Adipose tissue (tissue), 3 donors: ENCODE data around the gene USP48. TPM values are rescaled to one million over a fixed set of nuclear protein-coding genes. Genes with fewer than 3 reads are reported as not detected.

Experiments used
- H3K27ac ChIP-seq: one replicate; pipeline ENCODE4 v1.5.1; 2013; ENCODE audit warnings: low read depth, low read length
- WGBS, 3 donors: extraction: QIAGEN DNeasy Blood & Tissue Kit; methylation state at CpG; one replicate each; pipeline ENCODE4 v1.1.7; 2013; 5-methylcytosine and 5-hydroxymethylcytosine counted together
- polyA plus RNA-seq, 3 donors: library from polyadenylated mRNA; stranded (reverse); fragments of 200-250 nt; gene quantifications; one replicate each; pipeline ENCODE4 v1.2.3, GENCODE V29; 2013
- donor health status: healthy with polysubstance abuse.
- donor health status: Bipolar disorder and iron deficiency.
- donor health status: healthy.

USP48 gene
- polyA plus RNA-seq, 3 donors = 13.0 to 20.5 (median 14.8) TPM

GRCh38 chr1:21759182-21759581 lies 23.8 kb downstream of the USP48 start:
- WGBS, 3 donors = 51 to 65% (median 53%) methylated on average over 2 of the region's 2 CpGs
- no peak overlapping the region for H3K27ac ChIP-seq

- 95 to 98% (median 95%) methylated on average over 8 of the region's 8 CpGs for WGBS, 3 donors
- H3K27ac ChIP-seq = no peak overlapping the region
These were observed 24.3 kb downstream of the USP48 start for GRCh38 chr1:21758614-21759013.

- no peak overlapping the region for H3K27ac ChIP-seq
- 80 to 87% (median 84%) methylated on average over 12 of the region's 12 CpGs for WGBS, 3 donors
These were observed 26.4 kb downstream of the USP48 start for GRCh38 chr1:21756393-21757089.

- H3K27ac ChIP-seq = no peak overlapping the region
- 94 to 97% (median 97%) methylated on average over 2 of the region's 2 CpGs for WGBS, 3 donors
These were observed 27.9 kb downstream of the USP48 start for GRCh38 chr1:21755067-21755466.

GRCh38 chr1:21754583-21754982 lies 28.4 kb downstream of the USP48 start:
- H3K27ac ChIP-seq = no peak overlapping the region
- 82 to 94% (median 93%) methylated on average over 3 of the region's 3 CpGs for WGBS, 3 donors

GRCh38 chr1:21752186-21752585 lies 30.8 kb downstream of the USP48 start:
- H3K27ac ChIP-seq = no peak overlapping the region
- WGBS, 3 donors = 93 to 95% (median 93%) methylated on average over 2 of the region's 2 CpGs

- H3K27ac ChIP-seq = no peak overlapping the region
- 79 to 92% (median 89%) methylated on average over 2 of the region's 2 CpGs for WGBS, 3 donors
These were observed 31.7 kb downstream of the USP48 start for GRCh38 chr1:21751281-21751680.

- WGBS, 3 donors = 50 to 69% (median 50%) methylated on average over 2 of the region's 2 CpGs
- no peak overlapping the region for H3K27ac ChIP-seq
These were observed 32.1 kb downstream of the USP48 start for GRCh38 chr1:21750841-21751240.

- H3K27ac ChIP-seq = no peak overlapping the region
- 80 to 90% (median 81%) methylated on average over 9 of the region's 9 CpGs for WGBS, 3 donors
These were observed 33.0 kb downstream of the USP48 start for GRCh38 chr1:21749859-21750468.

GRCh38 chr1:21749109-21749508 lies 33.8 kb downstream of the USP48 start:
- no peak overlapping the region for H3K27ac ChIP-seq
- whole genome bisulfite sequencing, 3 donors = 67 to 87% (median 79%) methylated on average over 3 of the region's 3 CpGs

GRCh38 chr1:21743476-21743875 lies 39.5 kb downstream of the USP48 start:
- WGBS, 3 donors = 97 to 100% (median 97%) methylated on average over 2 of the region's 2 CpGs
- H3K27ac ChIP-seq = no peak overlapping the region

- 95 to 97% (median 95%) methylated on average over 2 of the region's 2 CpGs for WGBS, 3 donors
- no peak overlapping the region for H3K27ac ChIP-seq
These were observed 40.4 kb downstream of the USP48 start for GRCh38 chr1:21742578-21742977.

- no peak overlapping the region for H3K27ac ChIP-seq
- WGBS, 3 donors = 96 to 97% (median 97%) methylated on average over 2 of the region's 2 CpGs
These were observed 41.7 kb downstream of the USP48 start for GRCh38 chr1:21741206-21741605.

GRCh38 chr1:21736876-21737275 lies 46.1 kb downstream of the USP48 start:
- H3K27ac ChIP-seq = no peak overlapping the region
- WGBS, 3 donors = 40 to 81% (median 79%) methylated on average over 9 of the region's 9 CpGs

GRCh38 chr1:21736011-21736410 lies 46.9 kb downstream of the USP48 start:
- WGBS, 3 donors = 91 to 95% (median 91%) methylated on average over 2 of the region's 2 CpGs
- H3K27ac ChIP-seq = no peak overlapping the region

- no peak overlapping the region for H3K27ac ChIP-seq
These were observed 48.4 kb downstream of the USP48 start for GRCh38 chr1:21734526-21734925.

- WGBS, 3 donors = 0% methylated on average over 1 of the region's 1 CpG
- no peak overlapping the region for H3K27ac ChIP-seq
These were observed 50.3 kb downstream of the USP48 start for GRCh38 chr1:21732664-21733063.

GRCh38 chr1:21725748-21726392 lies 57.1 kb downstream of the USP48 start:
- no peak overlapping the region for H3K27ac ChIP-seq
- WGBS, 3 donors = 23 to 76% (median 60%) methylated on average over 1 of the region's 1 CpG

GRCh38 chr1:21724570-21724969 lies 58.4 kb downstream of the USP48 start:
- H3K27ac ChIP-seq = no peak overlapping the region
- 93 to 97% (median 95%) methylated on average over 3 of the region's 3 CpGs for WGBS, 3 donors

GRCh38 chr1:21724098-21724497 lies 58.9 kb downstream of the USP48 start:
- no peak overlapping the region for H3K27ac ChIP-seq
- WGBS, 3 donors = 90 to 97% (median 95%) methylated on average over 4 of the region's 4 CpGs
